Measurements from ENCODE around the gene DCP2.

DCP2 gene

GRCh38 chr5:113005454-113005853 lies 28.9 kb downstream of the DCP2 start:
- DNase-seq (ENCODE audit: low spot score) = no peak
- in situ Hi-C loops (cut with MboI; ENCODE audit: low pct_unique_long_range_greater_than_20kb, low sequenced_read_pairs, unreplicated experiment) = no loop called here
- TF ChIP-seq CTCF (IDR thresholded peaks at IDR 0.05; ENCODE audit: extremely low read depth, insufficient read depth, missing control alignments) = no peak

DNA sequence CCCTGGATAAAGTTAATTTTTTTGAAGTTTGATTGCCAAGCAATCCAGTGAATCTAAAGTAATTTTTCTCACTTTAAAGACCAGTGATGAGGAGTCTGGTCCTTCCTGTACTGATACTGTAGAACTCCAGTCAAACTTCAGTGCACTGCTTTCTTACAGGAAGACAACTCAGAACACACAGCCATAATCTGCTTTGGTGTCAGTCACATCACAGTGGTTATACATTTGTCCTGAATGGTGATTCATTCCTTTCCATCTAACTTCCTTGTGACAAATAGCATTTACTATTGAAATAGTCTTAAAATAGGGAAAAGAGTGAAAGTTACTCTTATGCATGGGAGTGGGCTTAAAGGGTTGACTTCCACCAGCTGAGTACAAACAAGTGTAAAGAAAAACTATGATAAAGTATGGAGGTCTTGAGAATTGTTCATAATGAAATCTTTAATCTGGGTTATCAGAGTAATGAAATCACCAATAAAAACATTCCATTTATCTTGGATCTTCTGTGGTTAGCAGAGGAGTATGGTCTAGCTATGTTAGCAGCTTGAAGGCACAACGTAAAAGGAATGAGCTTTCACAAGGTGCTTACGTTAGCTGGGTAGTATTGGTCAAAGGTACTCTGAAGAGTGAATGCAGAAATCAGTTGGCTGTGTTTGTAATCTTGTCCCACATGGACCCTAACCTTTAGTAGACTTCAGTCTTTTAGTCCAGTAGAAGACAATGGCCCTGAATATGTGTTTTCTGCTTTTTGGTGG lies 41.5 kb downstream of the DCP2 start:
- DNase-seq (ENCODE audit: low spot score) = no peak
- no peak for TF ChIP-seq CTCF (IDR thresholded peaks at IDR 0.05; ENCODE audit: extremely low read depth, insufficient read depth, missing control alignments)
- in situ Hi-C loops (cut with MboI; ENCODE audit: low pct_unique_long_range_greater_than_20kb, low sequenced_read_pairs, unreplicated experiment) = no loop called here

- TF ChIP-seq CTCF (IDR thresholded peaks at IDR 0.05; ENCODE audit: extremely low read depth, insufficient read depth, missing control alignments) = no peak
- in situ Hi-C loops (cut with MboI; ENCODE audit: low pct_unique_long_range_greater_than_20kb, low sequenced_read_pairs, unreplicated experiment) = no loop called here
- no peak for DNase-seq (ENCODE audit: low spot score)
Observed at GRCh38 chr5:113020461-113021273, 44.1 kb downstream of the DCP2 start.

- TF ChIP-seq CTCF (IDR thresholded peaks at IDR 0.05; ENCODE audit: extremely low read depth, insufficient read depth, missing control alignments) = no peak
- in situ Hi-C loops (cut with MboI; ENCODE audit: low pct_unique_long_range_greater_than_20kb, low sequenced_read_pairs, unreplicated experiment) = no loop called here
- DNase-seq (ENCODE audit: low spot score) = no peak
Observed at GRCh38 chr5:113022661-113023060, 46.1 kb downstream of the DCP2 start.

- no peak for DNase-seq (ENCODE audit: low spot score)
- in situ Hi-C loops (cut with MboI; ENCODE audit: low pct_unique_long_range_greater_than_20kb, low sequenced_read_pairs, unreplicated experiment) = no loop called here
- TF ChIP-seq CTCF (IDR thresholded peaks at IDR 0.05; ENCODE audit: extremely low read depth, insufficient read depth, missing control alignments) = no peak
Observed at GRCh38 chr5:113024076-113024697, 47.6 kb downstream of the DCP2 start.

DNA sequence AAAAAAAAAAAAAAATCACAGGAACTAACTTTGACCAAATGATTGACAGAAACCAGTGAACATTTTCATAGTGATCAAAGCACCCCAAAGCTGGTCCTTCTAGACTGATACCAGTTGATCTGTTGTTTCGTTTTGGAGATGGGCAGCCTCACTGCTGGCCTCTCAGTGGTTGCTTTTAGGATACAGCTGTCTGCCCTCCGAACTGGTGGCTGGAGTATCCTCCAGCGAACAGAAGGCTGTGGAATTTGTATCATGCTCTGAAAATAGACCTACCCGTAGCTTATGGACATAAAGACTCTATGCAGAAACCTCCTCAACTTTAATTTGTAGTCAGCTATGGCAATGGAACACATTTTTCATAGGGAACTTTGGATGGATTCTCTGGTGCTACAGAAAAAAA lies 49.0 kb downstream of the DCP2 start:
- in situ Hi-C loops (cut with MboI; ENCODE audit: low pct_unique_long_range_greater_than_20kb, low sequenced_read_pairs, unreplicated experiment) = loop anchor here (25.0 kb wide), 1 partner anchor 487 kb away; the partner anchor contains the start of gene YTHDC2

More for the DNA sequence above, 49.0 kb downstream of the DCP2 start:
- no peak for DNase-seq (ENCODE audit: low spot score)
- no peak for TF ChIP-seq CTCF (IDR thresholded peaks at IDR 0.05; ENCODE audit: extremely low read depth, insufficient read depth, missing control alignments)

All from GM13977 (cell line).